ENCODE results near the gene SLC5A5. TPM values are rescaled to one million over a fixed set of nuclear protein-coding genes. Genes with fewer than 3 reads are reported as not detected.
A peak's percentile ranks its signal among the peaks of the same experiment; 100 is the strongest.

SLC5A5 gene
- total RNA-seq, 1 experiment from 2014 or later, result 1.8 TPM

DNA sequence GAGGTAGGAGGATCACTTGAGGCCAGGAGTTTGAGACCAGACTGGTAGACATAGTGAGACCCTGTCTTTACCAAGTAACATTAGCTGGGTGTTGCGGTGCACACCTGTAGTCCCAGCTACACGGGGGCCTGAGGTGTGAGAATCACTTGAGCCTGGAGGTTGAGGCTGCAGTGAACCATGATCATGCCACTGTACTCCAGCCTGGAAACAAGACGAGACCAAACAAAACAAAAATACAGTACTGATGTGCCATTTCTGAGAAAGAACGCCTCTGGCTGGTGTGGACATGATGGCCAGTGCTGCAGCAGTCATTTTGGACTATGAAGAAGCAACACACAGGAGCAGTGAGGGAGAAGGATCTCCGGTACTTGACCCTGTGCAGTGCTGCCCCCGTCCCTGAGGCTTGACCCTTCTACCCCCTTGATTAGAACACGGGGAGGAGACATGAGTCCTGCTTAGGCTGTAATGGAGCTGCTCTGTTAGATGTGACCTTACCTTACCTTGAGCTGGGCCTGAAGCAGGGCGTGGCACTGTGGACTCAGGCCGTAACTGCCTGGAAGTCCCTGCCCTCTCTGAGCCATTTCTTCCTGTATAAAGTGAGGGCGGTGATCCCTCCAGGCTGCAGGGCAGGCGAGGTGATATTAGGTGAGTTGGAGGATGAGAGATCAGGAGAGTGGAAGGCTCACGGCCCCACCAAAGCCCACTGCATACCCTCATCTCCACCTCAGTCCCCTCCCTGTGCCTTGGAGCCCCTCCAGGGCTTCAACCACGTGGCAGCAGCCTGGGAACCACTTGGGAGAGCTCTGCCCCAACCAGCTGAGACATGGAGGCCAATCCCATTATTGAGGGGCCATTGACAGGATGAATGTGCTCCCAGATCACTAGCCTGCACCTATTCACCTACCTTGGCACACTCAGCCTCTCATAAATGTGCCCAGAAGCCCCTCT lies 6.1 kb upstream of the SLC5A5 start:
- Mint-ChIP-seq H3K27ac (peak overlapping the region; percentile 30 to 74 (median 70); a peak in 4 of 7 replicates), H3K36me3 (ENCODE audit: insufficient read depth in 1 of 3, low read depth in 3 of 3) (peaks cover 31 to 52% (median 40%) of the 10 kb centered on the region in 3 experiments), H3K9me3 (no peaks in the 10 kb centered on the region; a peak in 2 of 5 replicates), H3K27me3 (ENCODE audit: low read depth) (peaks cover 25% of the 10 kb centered on the region), H3K4me3 (peak overlapping the region in 1 of 2 experiments; percentile 35; a peak in 1 of 5 replicates), H3K4me1 (peaks cover 19 to 38% of the 10 kb centered on the region in 2 experiments)
- Histone ChIP-seq H3K56ac (ENCODE audit: insufficient read length, low read depth, low read length) (no peak overlapping the region), H2AFZ (ENCODE audit: low read length) (no peak overlapping the region), H3K4ac (ENCODE audit: low read depth, low read length) (no peak overlapping the region), H4K20me1 (ENCODE audit: control insufficient read depth, insufficient read depth, insufficient read length) (no peaks in the 10 kb centered on the region), H2BK20ac (ENCODE audit: low read depth, low read length, poor library complexity, severe bottlenecking) (no peak overlapping the region), H2AK5ac (ENCODE audit: insufficient read length, low read length) (no peak overlapping the region), H3K23me2 (ENCODE audit: insufficient read length, low read depth, low read length, poor library complexity, severe bottlenecking) (peaks cover 2% of the 10 kb centered on the region), H3K27me3 (ENCODE audit: insufficient read depth, low read length) (no peaks in the 10 kb centered on the region; the same call in 1 of the 2 replicates), H4K5ac (ENCODE audit: insufficient read length, low read depth, low read length) (no peak overlapping the region), H2BK12ac (ENCODE audit: insufficient read length, low read depth, low read length) (no peak overlapping the region), H3T11ph (ENCODE audit: low read length) (no peak overlapping the region), H3K4me2 (ENCODE audit: insufficient read depth, insufficient read length, low read length) (no peak overlapping the region), H3K14ac (ENCODE audit: insufficient read depth, low read length) (no peak overlapping the region), H3K79me1 (ENCODE audit: insufficient read depth, low read depth, low read length, poor library complexity, severe bottlenecking) (peaks cover 6% of the 10 kb centered on the region), H4K8ac (replicated peaks; ENCODE audit: insufficient read length, low read depth, low read length) (no peak overlapping the region), H3K23ac (ENCODE audit: insufficient read length, low read depth, low read length) (no peak overlapping the region), H3K9me3 (ENCODE audit: control insufficient read depth, low read depth, low read length) (no peaks in the 10 kb centered on the region), H2BK15ac (ENCODE audit: low read depth, low read length) (no peak overlapping the region), H3K18ac (ENCODE audit: insufficient read length, low read depth, low read length) (no peak overlapping the region), H2BK120ac (ENCODE audit: low read depth, low read length, poor library complexity, severe bottlenecking) (no peak overlapping the region), H3K79me2 (ENCODE audit: insufficient read depth, low read length) (peaks cover 9% of the 10 kb centered on the region; the same call in 1 of the 2 replicates), H3K27ac (ENCODE audit: insufficient read length, low read depth, low read length) (no peak overlapping the region), H2BK5ac (ENCODE audit: insufficient read length, low read length) (no peak overlapping the region), H4K91ac (ENCODE audit: insufficient read length, low read depth, low read length) (no peak overlapping the region), H3K4me1 (ENCODE audit: insufficient read depth, low read length) (no peaks in the 10 kb centered on the region; the same call in 1 of the 2 replicates), H3K9ac (ENCODE audit: extremely low read depth, insufficient read length, low read length) (no peak overlapping the region)
- WGBS (ENCODE audit: extremely low coverage, insufficient read length, low lambda C conversion rate), result no CpG with 5 or more reads among the region's 13 CpGs
- DNase-seq, result no peak
- TF ChIP-seq CTCF (conservative IDR thresholded peaks at IDR 0.05), result no peak

Measured in H9 (cell line).